HEK293 (cell line): ENCODE data around the gene CADPS.

Experiments used
- FEZF1 ChIP-seq: fragments of 450-650 bp; formaldehyde crosslinking; IDR thresholded peaks from 2 replicates; pipeline ENCODE4 v1.5.1; 2016; ENCODE audit warnings: missing biosample characterization, missing genetic modification characterization
- MYNN ChIP-seq: fragments of 450-650 bp; formaldehyde crosslinking; IDR thresholded peaks from 2 replicates; pipeline ENCODE4 v1.5.1; 2016; ENCODE audit warnings: missing biosample characterization, missing genetic modification characterization, borderline replicate concordance
- ZNF140 ChIP-seq: fragments of 450-650 bp; formaldehyde crosslinking; IDR thresholded peaks from 2 replicates; pipeline ENCODE4 v1.5.1; 2016; ENCODE audit warnings: missing biosample characterization, missing genetic modification characterization
- ZNF174 ChIP-seq: fragments of 450-650 bp; formaldehyde crosslinking; IDR thresholded peaks from 2 replicates; pipeline ENCODE4 v1.5.0; 2017; ENCODE audit warnings: missing biosample characterization, mild to moderate bottlenecking, missing genetic modification characterization
- ZNF274 ChIP-seq, 2 experiments: fragments of 200-500 bp in 1 of 2; fragments of 450-650 bp in 1 of 2; sonication (Bioruptor generic) in 1 of 2; formaldehyde crosslinking in 1 of 2; IDR thresholded peaks; 2 replicates each; pipeline versions ENCODE4 v1.5.1 to v1.6.1; 2014 to 2016; ENCODE audit warnings: borderline replicate concordance in 1 of 2, inconsistent platforms in 1 of 2, low read length in 1 of 2, missing biosample characterization in 1 of 2, missing genetic modification characterization in 1 of 2
- ZNF423 ChIP-seq: fragments of 450-650 bp; formaldehyde crosslinking; IDR thresholded peaks from 2 replicates; pipeline ENCODE4 v1.5.1; 2016; ENCODE audit warnings: missing biosample characterization, missing genetic modification characterization
- ZNF544 ChIP-seq: fragments of 450-650 bp; formaldehyde crosslinking; IDR thresholded peaks from 2 replicates; pipeline ENCODE4 v1.5.0; 2017; ENCODE audit warnings: missing biosample characterization, missing genetic modification characterization
- ZNF76 ChIP-seq: fragments of 450-650 bp; formaldehyde crosslinking; IDR thresholded peaks from 2 replicates; pipeline ENCODE4; 2016; ENCODE audit warnings: low read depth, missing biosample characterization, missing genetic modification characterization, borderline replicate concordance
- ZXDB ChIP-seq: fragments of 450-650 bp; formaldehyde crosslinking; IDR thresholded peaks from 2 replicates; pipeline ENCODE4 v1.5.1; 2016; ENCODE audit warnings: missing biosample characterization, missing genetic modification characterization
- TF ChIP-seq, protein P1 (sequence below): fragments of 450-650 bp; formaldehyde crosslinking; IDR thresholded peaks from 2 replicates; pipeline ENCODE4 v1.5.1; 2016; ENCODE audit warnings: missing biosample characterization, missing genetic modification characterization
- TF ChIP-seq, protein P2 (sequence below): fragments of 450-650 bp; formaldehyde crosslinking; IDR thresholded peaks from 2 replicates; pipeline ENCODE4 v1.5.1; 2016; ENCODE audit warnings: missing biosample characterization, missing genetic modification characterization

GRCh38 chr3:62727536-62727935 is 147.7 kb downstream of the CADPS start:
- TF ChIP-seq ZNF423 (no peak), MYNN (tag by site-specific recombination) (no peak), ZXDB (tag by site-specific recombination) (no peak), FEZF1 (no peak), ZNF274 (IDR thresholded peaks at IDR 0.05; ENCODE audit: low read length) (no peak), ZNF274 (tag by site-specific recombination; IDR thresholded peaks at IDR 0.05; ENCODE audit: borderline replicate concordance) (no peak), ZNF76 (tag by site-specific recombination) (no peak), ZNF544 (tag by site-specific recombination) (no peak), ZNF174 (no peak), ZNF140 (tag by site-specific recombination) (no peak)
- TF ChIP-seq, protein P1, sequence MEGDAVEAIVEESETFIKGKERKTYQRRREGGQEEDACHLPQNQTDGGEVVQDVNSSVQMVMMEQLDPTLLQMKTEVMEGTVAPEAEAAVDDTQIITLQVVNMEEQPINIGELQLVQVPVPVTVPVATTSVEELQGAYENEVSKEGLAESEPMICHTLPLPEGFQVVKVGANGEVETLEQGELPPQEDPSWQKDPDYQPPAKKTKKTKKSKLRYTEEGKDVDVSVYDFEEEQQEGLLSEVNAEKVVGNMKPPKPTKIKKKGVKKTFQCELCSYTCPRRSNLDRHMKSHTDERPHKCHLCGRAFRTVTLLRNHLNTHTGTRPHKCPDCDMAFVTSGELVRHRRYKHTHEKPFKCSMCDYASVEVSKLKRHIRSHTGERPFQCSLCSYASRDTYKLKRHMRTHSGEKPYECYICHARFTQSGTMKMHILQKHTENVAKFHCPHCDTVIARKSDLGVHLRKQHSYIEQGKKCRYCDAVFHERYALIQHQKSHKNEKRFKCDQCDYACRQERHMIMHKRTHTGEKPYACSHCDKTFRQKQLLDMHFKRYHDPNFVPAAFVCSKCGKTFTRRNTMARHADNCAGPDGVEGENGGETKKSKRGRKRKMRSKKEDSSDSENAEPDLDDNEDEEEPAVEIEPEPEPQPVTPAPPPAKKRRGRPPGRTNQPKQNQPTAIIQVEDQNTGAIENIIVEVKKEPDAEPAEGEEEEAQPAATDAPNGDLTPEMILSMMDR (tag by site-specific recombination): no peak
- TF ChIP-seq, protein P2, sequence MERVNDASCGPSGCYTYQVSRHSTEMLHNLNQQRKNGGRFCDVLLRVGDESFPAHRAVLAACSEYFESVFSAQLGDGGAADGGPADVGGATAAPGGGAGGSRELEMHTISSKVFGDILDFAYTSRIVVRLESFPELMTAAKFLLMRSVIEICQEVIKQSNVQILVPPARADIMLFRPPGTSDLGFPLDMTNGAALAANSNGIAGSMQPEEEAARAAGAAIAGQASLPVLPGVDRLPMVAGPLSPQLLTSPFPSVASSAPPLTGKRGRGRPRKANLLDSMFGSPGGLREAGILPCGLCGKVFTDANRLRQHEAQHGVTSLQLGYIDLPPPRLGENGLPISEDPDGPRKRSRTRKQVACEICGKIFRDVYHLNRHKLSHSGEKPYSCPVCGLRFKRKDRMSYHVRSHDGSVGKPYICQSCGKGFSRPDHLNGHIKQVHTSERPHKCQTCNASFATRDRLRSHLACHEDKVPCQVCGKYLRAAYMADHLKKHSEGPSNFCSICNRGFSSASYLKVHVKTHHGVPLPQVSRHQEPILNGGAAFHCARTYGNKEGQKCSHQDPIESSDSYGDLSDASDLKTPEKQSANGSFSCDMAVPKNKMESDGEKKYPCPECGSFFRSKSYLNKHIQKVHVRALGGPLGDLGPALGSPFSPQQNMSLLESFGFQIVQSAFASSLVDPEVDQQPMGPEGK (tag by site-specific recombination): no peak
